ENCODE results near the gene SF3B2.

DNA sequence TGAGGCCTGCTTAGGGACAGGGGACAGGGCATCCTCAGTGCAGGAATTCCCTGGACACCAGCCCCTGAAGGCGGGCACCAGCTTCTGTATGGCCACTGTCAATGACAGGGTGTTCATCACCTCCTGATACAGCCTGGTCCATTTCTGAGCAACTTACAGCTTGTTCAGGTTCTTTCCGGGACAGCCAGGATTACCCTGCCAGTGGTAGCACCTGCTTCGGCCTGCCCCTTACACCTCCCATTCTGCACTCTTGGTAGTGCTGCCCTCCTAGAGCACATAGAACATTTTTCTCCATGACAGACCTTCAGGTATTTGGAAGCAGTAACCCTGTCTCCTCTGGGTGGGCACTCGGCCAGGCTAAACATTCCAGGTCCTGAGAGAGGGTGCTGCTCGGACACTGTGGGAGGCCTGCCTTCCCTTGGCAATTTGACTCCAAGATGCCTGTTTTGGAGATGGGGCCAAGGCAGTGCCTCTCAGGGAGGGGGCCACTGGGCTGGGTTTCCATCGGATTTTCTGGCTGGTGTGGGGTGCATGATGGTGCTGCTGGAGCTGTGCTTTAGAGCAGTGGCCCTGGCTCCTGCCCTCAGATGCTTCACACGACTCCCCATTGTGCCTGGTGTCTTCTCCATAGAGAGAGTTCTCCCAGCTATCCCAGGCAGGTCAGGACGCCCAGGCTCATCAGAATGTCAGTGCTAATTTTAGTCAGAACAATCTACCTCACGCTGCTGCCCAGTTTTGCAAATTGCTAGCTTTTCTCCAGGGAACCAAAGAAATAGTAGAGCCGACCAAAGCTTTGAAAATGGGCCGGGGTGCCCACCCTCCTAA lies 4.4 kb upstream of the SF3B2 start:
- TF ChIP-seq CTCF (IDR thresholded peaks at IDR 0.05): no peak
- no peak for TF ChIP-seq POLR2A (IDR thresholded peaks at IDR 0.05)
